Stimulated activated CD4-positive, alpha-beta T cell treated with anti-CD3 and anti-CD28 coated beads, Interleukin-12 subunit alpha, Interleukin-12 subunit beta, amount 100 ng/mL, for 4 hours (primary cell): ENCODE results near the gene EFNB1.
"Not testable (repeated sequence)": the region's sequence is repeated elsewhere in the genome, so short reads cannot be mapped to it uniquely, and the experiment has no call there.

ENCODE experiments used
- DNase-seq: peaks from one replicate; pipeline ENCODE4 v3.0.0-alpha.2; 2020

Gene EFNB1

DNA sequence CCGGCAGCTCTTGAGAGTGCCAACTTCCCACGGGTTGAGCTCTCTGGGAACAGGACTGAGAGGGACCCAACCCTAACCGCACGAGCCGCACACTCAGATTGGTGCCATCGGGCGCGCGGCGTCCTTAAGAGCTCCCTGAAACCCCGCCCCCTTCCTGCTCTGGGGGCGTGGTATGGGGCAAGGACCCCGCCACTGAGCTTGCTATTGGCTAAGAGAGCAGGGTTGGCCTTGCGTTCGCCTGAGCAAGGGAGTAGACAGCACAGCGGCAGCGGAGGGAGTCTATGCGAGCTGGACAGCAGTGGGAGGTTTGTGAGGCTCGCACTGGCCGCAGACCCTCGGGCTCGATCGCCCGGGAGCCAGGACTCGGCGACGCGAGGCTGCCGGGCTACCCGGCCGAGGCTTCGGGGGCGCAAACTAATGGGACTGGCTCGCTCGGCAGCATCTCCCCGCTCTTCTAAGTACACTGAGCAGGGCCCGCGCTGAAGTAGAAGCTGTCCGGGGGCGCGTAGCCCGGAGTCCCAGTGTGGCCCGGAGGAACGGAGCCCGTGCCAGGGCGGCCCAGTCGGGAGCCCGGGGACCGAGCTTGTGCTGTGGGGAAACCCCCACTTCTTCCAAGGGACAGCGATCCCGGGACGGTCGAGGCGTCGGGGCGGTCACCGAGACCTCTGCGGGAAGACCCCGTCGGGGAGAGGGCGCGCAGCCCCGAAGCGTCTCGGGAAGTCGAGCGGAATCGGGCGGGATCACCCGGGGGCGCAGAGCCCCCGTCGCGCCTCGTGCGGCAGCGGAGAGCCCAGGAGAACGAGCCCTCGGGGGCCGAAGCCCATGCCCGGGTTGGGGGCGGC lies at the start of gene EFNB1:
Gene EFNB1 (plus strand): TSS at position 282 of the 842 bp plus-strand sequence. CDS start 756 bp downstream, outside the sequence.
- DNase-seq, result peak; percentile 76

DNA sequence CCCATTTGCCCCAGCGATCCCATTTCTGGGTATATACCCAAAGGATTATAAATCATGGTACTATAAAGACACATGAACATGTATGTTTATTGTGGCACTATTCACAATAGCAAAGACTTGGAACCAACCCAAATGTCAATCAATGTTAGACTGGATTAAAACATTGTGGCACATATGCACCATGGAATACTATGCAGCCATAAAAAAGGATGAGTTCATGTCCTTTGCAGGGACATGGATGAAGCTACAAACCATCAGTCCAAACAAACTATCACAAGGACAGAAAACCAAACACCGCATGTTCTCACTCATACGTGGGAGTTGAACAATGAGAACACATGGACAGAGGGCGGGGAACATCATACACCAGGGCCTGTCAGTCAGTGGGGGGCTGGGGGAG lies 47.5 kb upstream of the EFNB1 start:
- DNase-seq, result not testable (repeated sequence)

DNA sequence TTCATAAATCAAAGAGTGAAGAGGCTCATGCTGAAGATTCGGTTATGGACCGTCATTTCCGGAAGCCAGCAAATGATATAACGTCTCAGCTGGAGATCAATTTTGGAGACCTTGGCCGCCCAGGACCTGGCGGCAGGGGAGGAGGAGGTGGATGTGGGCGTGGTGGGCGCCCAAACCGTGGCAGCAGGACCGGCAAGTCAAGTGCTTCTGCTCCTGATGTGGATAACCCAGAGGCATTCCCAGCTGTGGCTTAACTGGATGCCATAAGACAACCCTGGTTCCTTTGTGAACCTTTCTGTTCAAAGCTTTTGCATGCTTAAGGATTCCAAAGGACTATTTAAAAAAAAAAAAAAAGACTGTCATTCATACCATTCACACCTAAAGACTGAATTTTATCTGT lies 44.0 kb upstream of the EFNB1 start:
- DNase-seq, result no peak

DNA sequence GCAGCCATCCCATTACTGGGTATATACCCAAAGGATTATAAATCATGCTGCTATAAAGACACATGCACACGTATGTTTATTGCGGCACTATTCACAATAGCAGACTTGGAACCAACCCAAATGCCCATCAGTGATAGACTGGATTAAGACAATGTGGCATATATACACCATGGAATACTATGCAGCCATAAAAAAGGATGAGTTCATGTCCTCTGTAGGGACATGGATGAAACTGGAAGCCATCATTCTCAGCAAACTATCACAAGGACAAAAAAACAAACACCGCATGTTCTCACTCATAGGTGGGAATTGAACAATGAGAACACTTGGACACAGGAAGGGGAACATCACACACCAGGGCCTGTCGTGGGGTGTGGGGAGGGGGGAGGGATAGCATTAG lies 42.2 kb upstream of the EFNB1 start:
- DNase-seq, result not testable (repeated sequence)

DNA sequence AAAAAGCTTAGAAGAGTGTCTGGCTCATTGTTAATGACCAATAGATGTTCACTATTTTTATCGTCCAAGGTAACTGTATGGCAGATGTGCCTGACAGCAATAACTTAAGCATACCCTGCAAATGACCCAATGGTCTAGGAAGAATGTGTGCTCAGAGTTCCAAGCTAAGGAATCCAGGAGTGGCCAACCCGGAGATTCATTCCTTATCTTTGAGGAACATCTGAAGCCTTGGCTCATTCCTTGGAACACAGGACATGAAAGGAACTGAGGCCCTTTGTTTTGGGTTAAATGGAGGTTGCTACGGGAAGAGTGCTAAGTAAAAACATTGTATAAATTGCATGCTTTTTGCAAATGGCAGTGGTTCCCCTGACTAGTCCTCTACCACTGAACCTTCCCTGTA lies 38.9 kb upstream of the EFNB1 start:
- DNase-seq, result no peak

DNA sequence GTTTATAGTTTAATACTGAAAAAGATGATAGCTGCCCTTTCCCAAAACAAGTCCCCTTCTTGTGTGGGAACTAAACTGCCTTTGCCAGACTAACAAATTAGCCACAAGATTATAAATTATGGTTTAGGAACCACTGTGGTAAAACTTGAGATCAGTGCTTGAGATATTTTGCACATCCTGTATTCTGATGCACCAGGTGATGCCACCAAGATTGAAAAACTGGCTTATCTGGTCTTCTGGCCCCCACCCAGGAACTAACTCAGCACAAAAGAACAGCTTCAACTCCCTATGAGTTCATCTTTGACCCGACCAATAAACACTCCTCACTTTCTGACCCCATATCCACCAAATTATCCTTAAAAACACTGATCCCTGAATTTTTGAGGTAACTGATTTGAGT lies 36.7 kb upstream of the EFNB1 start:
- no peak for DNase-seq

DNA sequence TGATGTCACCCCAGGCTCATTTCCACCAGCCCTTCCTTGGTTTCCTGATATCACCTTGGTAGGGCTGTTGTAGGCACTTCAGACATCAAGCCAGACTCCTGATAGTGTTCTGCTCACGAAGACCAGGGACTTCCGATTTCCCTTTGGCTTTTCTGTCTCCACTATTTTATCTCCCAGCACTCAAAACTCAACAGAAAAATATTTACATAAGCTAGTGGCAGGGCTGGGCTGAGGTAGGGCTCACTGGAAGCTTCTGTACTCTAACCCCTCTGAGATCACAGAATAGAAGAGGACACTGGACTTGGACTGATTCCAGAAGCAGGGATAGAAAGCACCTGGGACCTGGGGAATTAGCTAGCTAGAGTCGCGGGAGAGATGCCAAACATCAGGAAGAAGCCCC lies 34.4 kb upstream of the EFNB1 start:
- DNase-seq, result no peak

DNA sequence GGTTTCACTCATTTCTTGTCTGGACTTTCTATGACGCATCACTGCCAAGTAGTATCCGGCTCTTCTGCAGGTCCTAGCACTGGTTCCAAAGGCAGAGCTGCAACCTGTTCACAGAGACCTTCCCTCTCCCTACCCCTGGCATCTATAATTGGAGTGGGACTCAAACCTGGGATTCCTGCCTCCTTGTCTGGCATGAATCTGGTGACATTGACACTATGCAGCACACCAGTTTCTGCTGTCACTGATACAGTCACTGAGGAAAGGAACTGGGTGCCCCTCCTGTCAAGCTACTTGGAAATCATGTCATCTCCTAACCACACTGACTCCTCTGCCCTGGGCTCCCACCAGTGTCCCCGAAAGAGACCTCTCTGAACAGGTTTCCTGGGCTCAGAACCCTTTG lies 33.1 kb upstream of the EFNB1 start:
- no peak for DNase-seq

DNA sequence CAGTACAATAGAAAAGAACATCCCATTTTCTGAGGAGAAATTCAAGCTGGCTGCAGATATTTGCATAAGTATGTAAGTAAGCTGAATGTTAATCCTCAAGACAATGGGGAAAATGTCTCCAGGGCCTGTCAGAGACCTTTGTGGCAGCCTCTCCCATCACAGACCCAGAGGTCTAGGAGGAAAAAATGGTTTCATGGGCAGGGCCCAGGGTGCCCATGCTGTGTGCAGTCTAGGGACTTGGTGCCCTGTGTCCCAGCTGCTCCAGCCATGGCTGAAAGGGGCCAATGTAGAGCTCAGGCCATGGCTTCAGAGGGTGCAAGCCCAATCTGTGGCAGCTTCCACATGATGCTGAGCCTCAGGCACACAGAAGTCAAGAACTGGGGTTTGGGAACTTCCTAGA lies 30.4 kb upstream of the EFNB1 start:
- DNase-seq, result not testable (repeated sequence)

DNA sequence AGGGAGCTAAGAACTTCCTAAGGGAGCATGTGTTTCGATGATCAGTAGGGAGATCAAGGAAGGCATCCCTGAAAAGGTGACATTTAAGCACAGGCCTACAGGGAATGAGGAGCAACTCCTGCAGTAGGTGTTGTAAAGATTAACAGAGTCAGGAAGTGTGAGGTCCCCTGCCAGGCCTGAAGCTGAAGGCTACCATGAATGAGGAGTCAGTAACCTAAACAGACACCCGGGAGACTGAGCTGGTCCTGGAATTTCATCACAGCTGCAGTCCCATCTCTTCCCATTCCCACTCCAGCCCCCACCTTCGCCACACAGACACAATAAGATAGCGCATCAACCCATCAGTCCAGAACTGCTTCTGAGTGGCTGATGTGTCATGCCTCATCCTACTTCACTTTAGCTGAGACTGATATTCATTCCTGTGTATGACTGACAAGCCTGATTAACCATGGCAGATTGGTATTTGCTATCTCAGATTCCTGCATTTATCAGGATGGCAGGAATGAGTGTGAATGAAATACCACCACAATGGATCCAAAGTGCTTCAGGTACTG lies 27.0 kb upstream of the EFNB1 start:
- DNase-seq, result no peak

DNA sequence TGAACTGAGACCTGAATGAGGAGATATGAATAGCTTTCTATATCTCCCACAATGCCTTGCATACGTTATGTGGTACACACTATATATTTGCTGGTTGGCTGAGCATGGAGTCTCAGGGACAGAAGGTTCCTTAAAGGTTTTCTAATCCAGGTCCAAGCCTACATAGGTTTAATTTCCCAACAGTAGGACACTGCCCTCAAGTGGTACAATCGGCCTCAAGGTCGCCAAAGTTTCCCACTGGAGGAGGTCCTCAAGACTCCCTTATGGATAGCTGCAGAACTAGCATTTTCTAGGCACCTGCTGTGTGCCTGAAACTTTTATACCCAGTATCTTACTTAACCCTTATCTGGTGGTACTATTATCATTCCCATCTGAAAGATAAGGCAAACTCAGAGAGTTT lies 21.0 kb upstream of the EFNB1 start:
- no peak for DNase-seq

DNA sequence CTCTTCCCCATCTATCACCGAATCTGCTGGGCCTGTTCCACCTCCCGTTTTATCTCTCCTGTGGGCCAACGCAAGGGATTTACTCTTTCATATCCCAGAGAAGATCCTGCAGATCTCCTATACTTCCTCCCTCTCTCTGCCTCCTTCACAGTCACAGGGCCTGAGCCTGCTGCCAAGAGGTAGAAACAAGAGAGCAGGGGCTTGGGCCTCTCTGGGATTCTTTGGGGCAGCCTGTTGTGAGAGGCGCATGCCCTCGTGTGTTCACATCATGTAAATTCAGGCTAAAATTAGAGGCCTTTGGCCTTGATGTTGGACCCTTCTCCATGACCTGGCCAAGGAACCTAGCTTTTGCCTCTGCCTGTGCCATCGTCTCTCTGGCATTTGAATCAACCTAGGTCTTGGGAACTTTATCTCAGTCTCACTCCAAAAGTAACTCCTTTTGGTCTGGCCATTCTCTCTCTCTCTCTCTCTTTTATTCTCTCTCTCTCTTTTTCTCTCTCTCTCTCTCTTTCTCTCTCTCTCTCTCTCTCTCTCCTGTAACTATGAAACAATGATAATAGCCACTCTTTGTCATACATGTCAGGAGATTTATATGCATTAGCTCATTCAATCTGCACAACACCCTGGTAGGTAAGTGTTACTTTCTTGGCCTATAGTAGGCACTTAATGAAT lies 20.0 kb upstream of the EFNB1 start:
- DNase-seq, result no peak

DNA sequence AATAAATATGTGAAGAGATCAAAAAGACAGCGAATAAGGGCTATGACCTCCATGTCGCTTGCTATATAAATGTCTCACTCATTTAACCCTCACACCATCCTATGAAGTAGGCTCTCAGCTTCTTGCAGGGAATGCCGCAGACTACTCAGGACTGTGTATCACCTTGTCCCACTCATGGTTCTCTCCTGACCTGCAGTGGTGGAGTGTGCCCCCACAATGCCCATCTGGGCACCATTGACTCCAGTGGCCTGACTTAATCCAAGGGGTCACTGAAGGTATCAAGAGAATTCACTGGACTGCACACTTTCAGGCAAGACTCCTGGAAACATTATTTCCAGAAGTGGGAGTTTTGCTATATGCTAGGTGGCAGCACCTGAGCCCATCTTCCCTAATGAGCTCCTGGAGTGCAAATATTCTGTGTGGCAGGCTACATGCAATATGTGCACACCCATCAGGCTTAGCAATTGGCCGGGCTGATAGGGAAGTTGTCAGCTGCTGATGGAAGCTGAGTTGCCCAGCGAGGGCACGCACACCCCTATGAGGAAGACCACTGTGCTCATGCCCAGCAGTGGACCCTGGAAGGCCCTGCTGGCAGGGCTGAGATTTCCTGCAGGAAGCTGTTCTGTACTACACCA lies 8.2 kb upstream of the EFNB1 start:
- DNase-seq, result no peak

DNA sequence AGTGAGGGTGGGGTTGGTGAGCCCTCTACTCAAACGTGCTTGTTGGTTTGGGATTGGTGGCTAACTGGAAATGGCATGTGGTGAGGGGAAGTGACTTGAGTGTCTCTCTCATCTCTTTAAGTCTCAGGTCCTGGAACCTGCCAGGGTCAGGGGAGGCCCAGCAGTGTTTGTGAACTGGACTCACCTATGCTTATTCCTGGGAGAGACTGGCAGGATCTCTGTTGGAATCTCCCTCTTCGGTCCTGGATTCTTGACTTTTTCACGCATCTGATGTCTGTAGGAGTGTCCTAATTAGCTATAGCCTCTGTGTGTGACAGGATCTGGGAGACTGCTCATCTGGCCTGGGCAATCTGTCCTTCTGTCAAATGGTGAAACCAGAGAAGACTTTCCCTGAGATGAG lies 7.2 kb upstream of the EFNB1 start:
- DNase-seq, result no peak

DNA sequence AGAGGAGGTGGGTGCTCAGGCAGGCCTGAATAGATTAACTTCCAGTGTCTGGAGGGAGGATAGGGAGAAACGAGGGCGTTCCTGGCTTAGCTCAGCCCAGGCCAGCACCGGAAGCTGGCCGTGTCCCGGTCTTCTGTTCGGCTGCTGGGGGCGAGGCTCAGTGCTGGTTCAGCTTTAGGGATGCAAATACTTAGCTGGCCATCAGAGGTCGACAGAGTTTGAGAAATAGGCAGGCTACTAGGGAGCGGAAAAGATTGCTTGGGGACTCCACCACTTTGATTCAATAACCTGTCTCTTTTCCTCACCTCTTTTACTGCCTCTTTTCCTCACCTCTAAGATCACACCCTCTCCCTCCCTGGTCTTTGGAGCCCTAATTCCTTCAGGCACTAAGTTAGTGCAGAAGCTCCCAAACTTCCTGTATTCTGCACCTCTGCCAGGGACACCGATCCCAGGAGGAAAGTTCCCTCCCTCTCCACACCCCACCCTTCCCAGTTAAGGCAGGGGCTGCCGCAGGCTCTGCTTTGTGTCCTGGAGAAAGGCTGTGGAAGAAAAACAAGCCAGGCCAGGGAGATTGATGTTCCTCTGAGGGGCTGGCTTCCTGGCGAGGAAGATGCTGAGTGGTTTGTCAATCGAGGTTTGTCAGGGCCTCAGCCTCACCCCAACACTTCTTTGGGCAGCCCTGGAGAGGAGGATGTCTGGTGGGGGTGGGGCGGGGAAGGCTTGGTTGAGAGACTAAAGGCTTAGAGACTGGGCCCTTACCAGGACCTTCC lies 6.0 kb upstream of the EFNB1 start:
- DNase-seq, result no peak

DNA sequence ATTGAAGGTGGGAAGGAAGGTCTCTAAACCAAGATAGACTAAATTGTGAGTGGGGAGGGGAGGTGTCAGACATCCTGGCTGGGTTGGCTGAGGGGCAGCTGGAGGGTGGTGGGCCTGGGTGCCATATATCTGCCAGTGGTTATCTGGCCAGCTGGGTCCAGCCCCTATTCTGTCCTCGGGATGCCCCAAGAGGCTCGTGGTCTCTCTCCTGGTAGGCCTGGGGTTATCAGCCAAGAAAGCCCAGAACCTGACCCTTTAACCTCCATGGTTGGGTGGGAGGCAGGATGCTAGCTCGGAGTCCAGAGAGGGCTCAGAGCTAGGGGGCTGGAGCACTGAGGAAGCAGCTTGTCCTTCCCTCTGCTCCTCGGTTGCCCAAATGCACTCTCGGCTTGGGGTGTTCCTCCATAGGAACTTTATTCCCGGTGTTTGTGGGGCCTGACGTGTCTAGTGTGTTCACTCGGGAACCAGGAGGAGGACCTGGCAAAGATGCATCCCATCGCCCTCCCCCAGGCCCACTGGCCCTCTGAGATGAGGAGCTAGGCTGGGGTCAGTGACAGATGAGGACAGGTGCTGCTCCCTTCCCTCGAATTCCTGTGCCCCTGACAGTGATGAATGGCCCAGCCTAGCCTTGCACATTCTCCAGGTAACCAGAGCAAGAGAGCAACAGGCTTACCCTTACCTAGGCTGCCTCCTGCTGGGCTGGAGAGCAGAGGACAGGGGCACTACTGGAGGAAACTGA lies 5.2 kb upstream of the EFNB1 start:
- DNase-seq, result no peak

DNA sequence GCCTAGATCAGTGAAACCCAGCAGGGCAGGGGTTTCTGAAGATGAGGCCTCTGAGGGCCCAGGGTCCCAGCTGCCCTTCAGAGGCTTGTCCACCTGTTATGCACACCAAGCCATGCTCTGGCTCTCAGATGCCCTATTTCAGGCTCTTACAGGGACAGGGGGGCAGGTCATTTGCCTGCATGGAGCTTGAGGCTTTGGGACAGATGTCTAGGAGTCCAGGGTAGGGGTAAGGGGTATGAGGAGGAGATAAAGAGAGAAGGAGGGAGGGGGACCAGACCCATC lies 4.7 kb upstream of the EFNB1 start:
- no peak for DNase-seq

DNA sequence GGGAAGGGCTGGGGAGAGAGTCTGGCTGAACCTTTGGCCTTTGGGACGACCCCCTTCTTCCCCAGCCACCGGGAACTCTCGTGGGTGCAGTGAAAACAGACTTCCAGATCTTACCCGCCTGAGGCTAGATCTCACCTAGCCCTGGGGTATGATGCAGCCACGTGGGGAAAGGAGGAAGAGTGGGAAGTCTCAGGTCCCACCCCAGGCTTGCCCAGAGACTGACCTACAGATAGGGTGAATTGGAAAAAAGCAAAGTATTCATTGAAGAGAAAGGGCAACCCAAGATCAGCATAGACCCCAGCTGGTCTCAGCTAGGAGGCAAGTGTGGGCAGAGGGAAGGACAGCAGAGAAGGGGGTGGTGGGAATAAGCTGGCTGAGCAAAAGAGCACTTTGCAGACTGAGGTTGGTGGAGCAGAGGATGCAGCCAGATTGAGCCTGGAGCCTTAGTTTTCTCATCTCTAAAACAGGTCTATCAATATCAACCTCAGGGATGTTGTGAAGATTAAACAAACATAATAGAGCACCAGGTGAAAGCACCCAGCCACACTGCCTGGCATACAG lies 4.2 kb upstream of the EFNB1 start:
- no peak for DNase-seq

DNA sequence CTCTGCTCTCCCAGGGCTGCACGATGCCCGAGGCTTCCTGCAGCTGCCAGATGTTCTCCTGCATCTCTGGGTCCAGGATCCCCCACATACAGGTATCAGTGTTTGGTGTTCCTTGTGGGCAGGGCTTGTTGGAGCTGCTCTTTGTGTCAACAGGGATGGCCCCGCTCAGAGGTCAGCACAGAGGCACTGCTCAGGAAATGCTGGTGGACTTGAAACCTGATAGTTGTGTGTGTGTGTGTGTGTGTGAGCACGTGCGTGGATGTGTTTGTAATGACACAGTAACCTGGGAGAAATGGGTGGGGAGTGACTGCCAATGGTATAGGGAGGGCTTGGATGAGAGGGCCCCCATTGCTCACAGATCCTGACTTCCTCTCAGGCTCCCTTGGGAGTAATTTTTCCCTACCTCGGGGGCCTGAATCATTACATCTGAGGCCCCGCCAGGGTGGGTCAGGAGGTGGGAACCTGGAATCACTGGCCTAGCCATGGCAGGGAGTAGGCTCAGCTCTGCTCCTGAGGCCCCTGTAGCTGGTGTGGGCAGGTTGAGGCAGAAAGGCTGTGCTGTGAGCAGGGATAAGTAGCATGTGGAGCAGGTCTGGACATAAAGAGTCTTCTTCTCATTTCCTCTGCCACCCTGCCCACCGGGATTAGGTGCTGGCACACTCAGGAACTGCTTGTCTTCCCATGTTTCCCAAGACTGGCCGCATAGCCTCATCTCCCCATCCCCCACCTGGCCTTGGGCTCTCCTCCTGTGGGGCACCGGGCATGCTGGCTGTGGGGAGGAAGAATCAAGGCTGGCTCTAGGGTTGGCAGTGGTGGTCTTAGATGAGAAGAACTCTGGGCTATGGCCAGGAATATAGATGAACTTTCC lies 2.5 kb upstream of the EFNB1 start:
- no peak for DNase-seq

DNA sequence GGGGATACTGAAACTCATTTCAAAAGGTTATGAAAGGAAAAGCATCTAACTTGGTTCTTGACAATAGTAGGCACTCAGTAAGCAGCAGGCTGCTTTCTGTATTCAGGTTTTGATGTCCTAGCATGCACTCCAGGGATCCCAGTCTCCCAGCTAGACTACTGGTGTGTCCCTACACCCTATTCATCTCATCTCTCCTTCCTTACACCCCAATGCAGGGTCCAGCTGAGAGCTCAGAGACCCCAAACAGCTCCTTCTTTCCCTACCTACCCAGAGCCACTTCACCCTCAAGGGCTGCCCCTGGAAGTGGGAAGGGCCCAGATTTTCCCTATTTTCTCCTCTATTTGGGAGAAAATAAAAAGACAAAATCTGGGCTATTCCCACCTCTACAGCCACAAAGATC lies 1.6 kb upstream of the EFNB1 start:
- DNase-seq, result no peak
